CD1c-positive myeloid dendritic cell (primary cell): ENCODE data around the gene CFB.
"Not testable (repeated sequence)": the region's sequence is repeated elsewhere in the genome, so short reads cannot be mapped to it uniquely, and the experiment has no call there.

Experiments
- DNase-seq: peaks from one replicate; pipeline ENCODE4 v3.0.0-alpha.2; 2016; ENCODE audit errors: extremely low spot score

CFB gene

DNA sequence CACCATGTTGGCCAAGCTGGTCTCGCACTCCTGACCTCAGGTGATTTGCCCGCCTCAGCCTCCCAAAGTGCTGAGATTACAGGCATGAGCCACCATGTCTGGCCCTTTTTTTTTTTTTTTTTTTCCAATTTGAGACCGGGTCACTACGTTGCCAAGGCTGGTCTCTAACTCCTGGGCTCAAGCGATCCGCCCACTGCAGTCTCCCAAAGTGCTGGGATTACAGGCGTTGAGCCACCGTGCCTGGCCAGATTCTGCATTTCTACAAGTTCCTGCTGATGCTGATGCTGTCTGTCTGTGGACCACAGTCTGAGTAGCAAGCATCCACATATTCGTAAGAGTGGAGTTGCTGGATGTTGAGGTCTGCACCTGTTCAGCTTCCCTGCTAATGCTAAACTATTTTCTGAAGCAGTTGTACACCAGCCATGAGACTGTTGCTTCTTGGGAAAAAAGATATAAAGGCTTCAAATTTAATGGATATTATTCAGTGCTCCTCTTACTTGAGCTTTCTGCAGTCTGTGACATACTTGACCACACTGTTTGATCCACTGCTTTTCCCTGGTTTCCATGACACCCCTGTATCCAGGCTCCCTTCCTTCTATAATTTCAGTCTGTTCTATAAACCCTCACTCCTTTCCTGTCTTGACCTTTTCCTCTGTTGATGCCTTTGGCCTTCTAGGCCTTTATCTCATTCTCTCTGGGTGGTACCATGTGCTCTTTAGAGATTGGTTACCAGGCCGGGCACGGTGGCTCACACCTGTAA is 33.9 kb upstream of the CFB start:
- no peak for DNase-seq

DNA sequence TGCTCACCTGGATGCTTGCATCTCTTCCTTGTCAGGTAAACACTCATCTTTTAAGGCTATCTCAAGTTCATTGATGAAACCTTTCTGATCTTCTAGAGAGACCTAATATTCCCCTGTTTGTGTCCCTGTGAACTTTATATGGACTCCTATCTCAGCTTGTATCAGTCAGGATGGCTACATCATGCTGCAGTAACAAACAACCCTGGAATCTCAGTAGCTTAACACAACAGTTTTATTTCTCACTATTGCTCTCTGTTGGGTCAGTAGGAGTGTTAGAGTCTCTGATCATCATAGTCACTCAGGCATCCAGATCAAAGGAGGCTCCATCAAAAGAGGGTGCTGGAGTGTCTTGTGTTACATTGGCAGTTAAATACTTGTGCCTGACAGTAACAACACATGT is 30.5 kb upstream of the CFB start:
- no peak for DNase-seq

DNA sequence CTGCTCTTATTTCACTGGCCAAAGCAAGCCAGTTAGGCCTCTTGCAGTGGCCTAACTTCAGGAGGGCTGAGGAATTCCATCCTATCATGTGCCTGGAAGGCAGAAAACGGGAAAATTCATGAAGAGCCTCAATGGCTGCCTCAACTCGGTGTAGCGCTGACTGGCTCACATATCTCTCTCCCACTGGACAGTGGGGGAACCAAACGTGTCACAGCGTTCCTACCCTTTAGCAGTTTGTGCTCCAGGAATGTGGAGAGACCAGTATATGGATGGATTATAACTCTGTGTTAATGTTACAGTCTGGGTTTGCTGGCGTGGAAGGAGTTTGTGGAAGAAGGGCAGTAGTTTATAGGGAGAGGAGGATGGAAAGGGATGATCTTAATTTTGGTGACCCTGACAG is 30.1 kb upstream of the CFB start:
- DNase-seq: no peak

DNA sequence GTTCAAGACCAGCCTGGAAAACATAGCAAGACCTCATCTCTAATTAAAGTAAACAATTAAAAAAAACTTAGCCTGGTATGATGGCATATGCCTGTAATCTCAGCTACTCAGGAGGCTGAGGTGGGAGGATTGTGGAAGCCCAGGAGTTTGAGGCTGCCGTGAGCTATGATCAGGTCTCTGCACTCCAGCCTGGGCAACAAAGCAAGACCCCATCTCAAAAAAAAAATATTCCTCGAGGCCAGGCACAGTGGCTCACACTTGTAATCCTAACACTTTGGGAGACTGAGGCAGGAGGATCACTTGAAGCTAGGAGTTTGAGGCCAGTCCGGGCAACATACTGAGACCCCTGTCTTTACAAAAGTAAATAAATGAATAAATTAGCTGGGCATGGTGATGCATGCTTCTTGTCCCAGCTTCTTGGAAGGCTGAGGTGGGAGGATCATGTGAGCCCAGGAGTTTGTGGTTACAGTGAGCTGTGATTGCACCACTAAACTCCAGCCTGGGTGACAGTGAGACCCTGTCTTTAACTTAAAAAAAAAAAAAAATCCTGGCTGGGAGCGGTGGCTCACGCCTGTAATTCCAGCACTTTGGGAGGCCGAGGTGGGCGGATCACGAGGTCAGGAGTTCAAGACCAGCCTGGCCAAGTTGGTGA is 27.7 kb upstream of the CFB start:
- peak; percentile 75 for DNase-seq

DNA sequence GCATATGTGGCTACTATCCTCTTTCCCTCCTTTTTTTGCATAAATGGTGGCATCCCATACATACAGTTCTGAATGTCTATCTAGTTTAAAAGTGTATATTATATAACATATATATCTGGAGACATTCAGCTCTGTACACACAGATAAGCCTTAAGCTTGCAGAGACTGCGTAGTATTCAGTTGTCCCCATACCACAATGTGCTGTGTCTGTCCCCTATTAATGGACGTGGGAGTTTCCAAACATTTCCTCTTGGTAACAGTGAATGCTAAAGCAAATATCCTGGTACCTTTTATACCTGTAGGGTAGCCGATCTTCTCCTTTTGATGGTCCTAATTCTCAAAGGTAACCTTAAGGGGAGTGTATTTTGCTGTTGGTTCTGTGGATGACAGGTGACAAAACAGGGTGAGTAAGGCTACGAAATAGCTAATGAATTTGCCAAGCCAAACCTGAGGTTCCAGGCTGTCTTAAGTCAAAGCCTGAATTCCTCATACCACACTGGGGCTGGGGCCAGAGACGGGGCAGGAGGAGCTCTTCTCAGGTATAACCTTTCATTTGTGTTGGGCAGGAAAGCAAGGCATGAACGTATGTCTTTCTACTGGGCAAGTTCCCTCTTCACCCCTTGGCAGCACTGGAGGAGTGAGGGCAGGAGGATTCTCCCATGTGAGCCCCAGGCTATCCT is 26.1 kb upstream of the CFB start:
- DNase-seq: no peak

DNA sequence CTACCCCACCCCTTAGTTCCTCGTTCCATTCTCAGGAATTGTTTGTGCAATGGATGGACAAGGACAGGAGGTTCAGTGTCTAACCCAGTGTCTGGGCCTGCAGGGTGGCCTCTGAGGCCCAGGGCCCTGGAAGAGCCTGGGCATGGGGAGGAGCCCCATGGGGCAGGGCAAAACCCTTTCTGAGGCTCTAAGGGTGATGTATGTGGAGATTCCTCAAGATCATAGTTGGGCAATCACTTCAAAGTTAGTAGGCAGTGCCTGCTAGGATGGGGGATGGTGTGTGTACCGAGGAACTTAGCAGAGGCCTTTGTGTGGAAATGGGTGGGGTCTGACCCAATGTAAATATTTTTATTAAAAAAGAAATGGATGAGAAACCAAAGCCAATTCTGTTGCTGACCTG is 25.1 kb upstream of the CFB start:
- DNase-seq: peak; percentile 86

DNA sequence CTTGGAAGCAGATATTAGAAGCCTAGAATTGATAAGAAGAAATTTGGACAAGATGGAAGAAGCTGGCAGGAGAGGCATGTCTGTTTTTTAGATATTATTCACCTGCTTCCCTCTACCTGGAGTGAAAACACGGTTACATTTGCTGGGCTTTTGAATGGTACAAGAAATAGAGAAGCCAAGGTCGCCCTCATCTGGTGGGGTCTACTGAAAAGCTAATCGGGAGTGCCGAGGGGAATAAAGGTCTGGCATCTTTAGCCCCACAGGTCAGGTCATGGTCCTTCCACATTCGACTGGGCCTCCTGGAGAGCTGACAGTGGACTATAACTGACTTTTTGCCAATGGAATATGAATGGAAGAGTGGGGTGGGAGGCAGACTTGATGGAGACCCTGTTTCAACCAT is 23.0 kb upstream of the CFB start:
- DNase-seq: peak; percentile 37

DNA sequence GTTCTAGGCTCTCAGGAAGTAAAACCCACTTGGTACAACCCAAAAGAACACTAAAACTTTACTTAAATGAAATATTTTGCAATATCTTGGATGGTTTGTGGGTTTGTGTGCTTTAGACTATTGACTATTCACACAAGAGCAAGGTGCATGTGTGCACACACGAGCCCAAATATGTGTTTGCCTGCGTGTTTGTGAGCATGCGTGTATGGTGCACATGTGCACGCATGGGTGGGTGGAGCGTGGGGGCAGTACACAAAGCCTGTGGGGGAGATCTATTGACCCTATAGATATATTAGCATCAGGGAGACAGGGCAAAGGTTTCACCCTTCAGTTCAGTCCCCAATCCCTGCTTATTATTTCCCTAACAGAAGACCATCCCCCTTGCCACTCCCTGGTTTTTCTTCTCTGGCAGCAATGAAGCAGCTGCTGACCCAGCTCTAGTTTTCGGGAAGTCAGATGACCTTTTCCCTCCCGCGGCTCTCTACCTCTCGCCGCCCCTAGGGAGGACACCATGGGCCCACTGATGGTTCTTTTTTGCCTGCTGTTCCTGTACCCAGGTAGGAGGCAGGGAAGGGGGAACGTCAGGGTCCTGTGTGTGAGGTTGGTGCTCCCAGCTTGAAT is 18.5 kb upstream of the CFB start, which contains the start of gene C2:
Gene C2, plus strand, starts transcription at position 476 of the 621 bp plus-strand sequence. Its CDS starts 36 bp downstream, at position 512.
- DNase-seq: no peak

DNA sequence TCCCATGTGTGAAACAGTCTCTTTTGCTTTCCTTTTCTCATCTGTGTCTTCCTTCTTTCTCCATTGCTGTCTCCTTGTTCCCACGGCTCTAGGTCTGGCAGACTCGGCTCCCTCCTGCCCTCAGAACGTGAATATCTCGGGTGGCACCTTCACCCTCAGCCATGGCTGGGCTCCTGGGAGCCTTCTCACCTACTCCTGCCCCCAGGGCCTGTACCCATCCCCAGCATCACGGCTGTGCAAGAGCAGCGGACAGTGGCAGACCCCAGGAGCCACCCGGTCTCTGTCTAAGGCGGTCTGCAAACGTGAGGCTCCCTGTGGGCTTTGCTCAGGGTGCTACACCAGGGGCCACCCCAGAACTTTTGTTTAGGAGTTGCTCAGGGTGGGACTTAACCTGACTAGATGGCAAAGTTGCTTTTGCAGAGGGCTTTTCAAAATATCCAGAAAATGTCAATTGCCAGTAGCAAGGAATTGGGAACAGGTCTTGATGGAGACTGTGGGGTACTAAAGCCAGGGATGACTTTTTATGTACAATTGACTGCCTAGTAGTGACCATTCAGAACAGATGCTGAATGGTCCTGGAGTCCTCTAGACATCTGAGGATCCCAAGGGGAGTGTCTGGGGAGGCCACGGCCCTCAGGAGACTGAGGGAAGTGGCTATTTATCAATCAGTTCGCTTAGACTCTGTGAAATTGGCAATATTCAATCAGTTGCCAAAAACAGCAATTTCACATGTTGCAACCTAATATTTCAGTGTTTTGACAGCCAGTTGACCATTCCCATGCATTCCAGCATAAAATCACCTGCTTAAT is 17.8 kb upstream of the CFB start:
- no peak for DNase-seq

DNA sequence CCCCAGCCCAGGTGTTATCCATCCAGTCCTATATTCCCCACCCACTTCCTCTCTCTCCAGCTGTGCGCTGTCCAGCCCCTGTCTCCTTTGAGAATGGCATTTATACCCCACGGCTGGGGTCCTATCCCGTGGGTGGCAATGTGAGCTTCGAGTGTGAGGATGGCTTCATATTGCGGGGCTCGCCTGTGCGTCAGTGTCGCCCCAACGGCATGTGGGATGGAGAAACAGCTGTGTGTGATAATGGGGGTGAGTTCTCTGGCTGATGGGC is 17.3 kb upstream of the CFB start:
- DNase-seq: no peak

DNA sequence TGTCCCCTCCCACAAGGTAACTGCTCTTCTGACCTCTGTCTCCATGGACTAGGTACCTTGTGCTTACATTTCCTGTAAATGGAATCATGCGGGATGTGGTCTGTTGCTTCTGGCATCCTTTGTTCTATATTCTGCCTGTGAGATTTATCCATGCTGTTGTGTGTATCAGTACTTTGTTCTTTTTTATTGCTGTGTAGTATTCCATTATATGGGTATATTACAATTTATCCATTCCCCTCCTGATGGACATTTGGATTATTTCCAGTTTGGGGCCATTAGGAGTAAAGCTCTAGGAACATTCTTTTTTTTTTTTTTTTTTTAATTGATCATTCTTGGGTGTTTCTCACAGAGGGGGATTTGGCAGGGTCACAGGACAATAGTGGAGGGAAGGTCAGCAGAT is 14.9 kb upstream of the CFB start:
- no peak for DNase-seq

DNA sequence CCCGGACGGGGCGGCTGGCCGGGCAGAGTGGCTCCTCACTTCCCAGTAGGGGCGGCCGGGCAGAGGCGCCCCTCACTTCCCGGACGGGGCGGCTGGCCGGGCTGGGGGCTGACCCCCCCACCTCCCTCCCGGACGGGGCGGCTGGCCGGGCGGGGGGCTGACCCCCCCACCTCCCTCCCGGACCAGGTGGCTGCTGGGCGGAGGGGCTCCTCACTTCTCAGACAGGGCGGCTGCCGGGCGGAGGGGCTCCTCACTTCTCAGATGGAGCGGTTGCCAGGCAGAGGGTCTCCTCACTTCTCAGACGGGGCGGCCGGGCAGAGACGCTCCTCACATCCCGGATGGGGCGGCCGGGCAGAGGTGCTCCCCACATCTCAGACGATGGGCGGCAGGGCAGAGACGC is 13.8 kb upstream of the CFB start:
- not testable (repeated sequence) for DNase-seq

DNA sequence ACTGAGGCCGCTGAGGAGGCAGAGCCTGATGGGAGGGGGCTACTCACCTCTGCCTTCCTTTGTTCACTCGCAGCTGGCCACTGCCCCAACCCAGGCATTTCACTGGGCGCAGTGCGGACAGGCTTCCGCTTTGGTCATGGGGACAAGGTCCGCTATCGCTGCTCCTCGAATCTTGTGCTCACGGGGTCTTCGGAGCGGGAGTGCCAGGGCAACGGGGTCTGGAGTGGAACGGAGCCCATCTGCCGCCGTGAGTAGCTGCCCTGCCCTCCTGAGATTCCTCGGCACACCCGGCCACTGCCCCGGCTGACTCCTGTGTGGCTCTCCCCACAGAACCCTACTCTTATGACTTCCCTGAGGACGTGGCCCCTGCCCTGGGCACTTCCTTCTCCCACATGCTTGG is 12.4 kb upstream of the CFB start:
- DNase-seq: no peak

DNA sequence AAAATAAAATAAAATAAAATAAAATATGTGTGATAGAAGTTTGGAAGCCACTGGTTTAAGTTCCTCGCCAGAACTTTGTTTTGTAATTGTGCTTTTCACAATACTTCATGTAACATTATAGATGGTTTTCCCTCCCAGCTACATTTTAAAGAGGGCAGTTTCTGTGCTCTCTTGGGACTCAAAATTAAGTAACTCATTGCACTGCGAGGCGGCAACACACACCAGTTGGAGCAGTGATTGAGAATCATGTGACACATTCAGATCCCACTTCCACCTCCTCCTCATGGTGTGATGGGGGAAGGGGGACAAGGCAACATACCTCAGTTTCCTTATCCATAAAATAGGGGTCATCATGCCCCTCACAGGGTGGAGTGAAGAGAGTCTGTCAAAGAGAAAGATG is 10.9 kb upstream of the CFB start:
- no peak for DNase-seq

DNA sequence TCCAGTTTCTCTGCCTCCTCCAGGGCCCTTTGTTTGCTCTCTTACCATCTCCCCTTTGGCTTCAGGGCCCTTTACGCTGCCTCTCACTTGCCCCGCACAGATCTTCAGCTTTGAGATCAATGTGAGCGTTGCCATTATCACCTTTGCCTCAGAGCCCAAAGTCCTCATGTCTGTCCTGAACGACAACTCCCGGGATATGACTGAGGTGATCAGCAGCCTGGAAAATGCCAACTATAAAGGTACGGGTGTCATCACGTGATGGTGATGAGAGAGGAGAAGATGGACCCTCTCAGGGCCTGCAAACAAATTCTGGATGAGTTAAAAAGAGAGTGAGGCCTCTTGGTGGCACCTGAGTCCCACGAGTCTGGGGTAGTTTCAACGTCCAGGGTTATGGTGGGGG is 10.1 kb upstream of the CFB start:
- DNase-seq: no peak

DNA sequence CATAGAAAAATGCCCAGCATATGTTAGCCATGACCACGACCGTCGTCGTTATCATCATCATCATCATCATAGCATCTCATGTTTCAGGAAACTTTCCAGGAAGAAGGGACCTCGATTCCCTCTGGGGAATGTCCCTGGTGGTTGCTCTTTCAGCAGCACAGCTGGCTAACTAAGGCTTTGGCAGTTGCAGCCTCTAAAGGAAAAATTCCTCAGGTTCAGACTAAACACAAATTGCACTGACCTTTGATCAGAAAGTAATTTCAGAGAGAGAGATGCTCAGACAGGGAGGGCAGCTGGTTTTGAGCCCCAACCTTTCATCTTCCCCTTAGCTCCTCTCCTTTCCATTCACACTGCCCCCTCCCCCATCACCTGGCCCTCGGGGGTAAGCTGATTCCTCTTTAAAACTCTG is 5.6 kb upstream of the CFB start:
- DNase-seq: no peak

DNA sequence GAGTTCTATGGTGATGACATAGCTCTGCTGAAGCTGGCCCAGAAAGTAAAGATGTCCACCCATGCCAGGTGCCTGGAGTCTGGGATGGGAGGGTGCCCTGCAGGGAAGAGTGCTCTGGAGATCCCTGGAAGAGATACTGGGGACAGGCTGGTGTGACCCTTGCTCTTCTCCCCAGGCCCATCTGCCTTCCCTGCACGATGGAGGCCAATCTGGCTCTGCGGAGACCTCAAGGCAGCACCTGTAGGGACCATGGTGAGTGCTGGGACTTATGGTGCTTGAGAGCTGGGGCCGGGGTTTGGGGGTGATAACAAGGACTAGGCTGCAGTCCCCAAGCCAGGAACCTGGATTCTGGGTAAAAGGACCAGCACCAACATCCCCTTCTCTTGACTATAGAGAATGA is 2.2 kb upstream of the CFB start:
- DNase-seq: no peak

DNA sequence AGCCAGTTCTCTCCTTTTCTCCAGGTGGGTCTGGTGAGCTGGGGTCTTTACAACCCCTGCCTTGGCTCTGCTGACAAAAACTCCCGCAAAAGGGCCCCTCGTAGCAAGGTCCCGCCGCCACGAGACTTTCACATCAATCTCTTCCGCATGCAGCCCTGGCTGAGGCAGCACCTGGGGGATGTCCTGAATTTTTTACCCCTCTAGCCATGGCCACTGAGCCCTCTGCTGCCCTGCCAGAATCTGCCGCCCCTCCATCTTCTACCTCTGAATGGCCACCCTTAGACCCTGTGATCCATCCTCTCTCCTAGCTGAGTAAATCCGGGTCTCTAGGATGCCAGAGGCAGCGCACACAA is 765 bp upstream of the CFB start:
- no peak for DNase-seq

DNA sequence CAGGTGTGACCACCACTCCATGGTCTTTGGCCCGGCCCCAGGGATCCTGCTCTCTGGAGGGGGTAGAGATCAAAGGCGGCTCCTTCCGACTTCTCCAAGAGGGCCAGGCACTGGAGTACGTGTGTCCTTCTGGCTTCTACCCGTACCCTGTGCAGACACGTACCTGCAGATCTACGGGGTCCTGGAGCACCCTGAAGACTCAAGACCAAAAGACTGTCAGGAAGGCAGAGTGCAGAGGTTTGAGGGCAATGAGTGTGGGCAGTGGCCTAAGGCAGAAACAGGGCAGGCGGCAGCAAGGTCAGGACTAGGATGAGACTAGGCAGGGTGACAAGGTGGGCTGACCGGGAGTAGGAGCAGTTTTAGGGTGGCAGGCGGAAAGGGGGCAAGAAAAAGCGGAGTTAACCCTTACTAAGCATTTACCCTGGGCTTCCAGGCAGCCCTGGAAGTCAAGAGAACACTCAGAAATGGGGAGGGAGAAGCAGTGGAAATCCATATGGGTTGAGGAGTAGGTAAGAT is 533 bp downstream of the CFB start:
- DNase-seq: no peak

DNA sequence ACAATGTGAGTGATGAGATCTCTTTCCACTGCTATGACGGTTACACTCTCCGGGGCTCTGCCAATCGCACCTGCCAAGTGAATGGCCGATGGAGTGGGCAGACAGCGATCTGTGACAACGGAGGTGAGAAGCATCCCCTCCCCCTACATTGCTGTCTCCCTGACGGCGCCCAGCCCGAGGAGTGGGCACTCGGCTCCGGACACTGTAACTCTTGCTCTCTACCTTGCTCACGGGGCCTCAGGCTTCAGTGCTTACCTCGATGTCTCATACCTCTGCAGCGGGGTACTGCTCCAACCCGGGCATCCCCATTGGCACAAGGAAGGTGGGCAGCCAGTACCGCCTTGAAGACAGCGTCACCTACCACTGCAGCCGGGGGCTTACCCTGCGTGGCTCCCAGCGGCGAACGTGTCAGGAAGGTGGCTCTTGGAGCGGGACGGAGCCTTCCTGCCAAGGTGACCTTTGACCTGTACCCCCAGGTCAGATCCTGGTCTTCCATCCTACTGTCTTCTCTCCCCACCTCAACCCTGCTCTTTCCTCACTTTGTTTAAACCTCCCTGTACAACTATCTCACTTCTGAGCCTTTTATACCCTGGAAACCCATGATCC is 1.3 kb downstream of the CFB start:
- DNase-seq: no peak

DNA sequence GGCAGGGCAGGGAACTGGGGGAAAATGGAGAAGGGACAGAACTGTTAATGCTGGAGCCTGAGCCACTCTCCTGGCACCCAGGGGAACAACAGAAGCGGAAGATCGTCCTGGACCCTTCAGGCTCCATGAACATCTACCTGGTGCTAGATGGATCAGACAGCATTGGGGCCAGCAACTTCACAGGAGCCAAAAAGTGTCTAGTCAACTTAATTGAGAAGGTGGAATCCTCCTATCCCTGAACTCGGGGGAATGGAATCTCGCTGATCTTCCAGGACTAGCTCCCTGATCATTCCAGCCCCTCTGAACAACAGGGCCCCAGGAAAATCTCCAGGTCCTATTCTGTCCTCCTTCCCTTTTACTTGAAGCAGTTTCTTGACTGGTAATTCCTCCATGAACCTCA is 2.0 kb downstream of the CFB start:
- no peak for DNase-seq

DNA sequence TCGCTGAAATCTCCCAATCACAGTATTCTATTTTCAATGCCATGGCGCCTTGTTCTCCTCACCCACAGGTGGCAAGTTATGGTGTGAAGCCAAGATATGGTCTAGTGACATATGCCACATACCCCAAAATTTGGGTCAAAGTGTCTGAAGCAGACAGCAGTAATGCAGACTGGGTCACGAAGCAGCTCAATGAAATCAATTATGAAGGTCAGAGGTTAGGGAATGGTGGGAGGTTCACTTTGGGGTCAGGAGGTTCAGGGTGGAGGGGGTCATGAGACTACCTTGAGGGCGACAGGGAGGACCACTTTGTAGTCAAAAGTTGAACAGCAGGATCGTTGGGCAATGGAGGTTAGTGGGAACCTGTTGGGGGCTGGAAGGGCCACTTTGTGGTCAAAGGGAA is 2.4 kb downstream of the CFB start:
- no peak for DNase-seq
